Fibroblast of skin of scalp (primary cell): ENCODE measurements around the gene ORM1.
A peak's percentile ranks its signal among the peaks of the same experiment; 100 is the strongest.

ENCODE experiments used
- DNase-seq: peaks from one replicate; pipeline ENCODE4 v3.0.0-alpha.2; 2013

Gene ORM1

DNA sequence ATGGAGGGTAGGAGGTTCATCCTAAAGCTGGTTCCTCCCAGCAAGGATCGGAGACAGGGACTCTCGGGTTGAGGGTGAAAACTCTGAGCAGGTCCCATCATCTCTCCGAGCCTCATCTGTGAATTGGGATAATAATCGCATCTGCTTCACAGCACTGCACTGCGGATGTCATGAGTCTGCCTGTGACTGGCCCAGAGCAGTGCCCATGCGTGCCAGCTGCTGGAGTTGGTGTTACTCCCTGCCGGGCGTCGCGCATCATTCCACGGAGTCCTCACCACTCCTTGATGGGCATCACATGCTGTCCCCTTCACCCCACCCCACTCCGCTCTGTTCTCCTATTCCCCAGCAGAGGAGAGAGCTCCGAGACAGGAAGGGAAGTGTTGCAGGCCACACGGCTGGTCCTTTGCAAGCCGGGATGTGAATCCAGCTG lies 35.1 kb upstream of the ORM1 start:
- no peak for DNase-seq

DNA sequence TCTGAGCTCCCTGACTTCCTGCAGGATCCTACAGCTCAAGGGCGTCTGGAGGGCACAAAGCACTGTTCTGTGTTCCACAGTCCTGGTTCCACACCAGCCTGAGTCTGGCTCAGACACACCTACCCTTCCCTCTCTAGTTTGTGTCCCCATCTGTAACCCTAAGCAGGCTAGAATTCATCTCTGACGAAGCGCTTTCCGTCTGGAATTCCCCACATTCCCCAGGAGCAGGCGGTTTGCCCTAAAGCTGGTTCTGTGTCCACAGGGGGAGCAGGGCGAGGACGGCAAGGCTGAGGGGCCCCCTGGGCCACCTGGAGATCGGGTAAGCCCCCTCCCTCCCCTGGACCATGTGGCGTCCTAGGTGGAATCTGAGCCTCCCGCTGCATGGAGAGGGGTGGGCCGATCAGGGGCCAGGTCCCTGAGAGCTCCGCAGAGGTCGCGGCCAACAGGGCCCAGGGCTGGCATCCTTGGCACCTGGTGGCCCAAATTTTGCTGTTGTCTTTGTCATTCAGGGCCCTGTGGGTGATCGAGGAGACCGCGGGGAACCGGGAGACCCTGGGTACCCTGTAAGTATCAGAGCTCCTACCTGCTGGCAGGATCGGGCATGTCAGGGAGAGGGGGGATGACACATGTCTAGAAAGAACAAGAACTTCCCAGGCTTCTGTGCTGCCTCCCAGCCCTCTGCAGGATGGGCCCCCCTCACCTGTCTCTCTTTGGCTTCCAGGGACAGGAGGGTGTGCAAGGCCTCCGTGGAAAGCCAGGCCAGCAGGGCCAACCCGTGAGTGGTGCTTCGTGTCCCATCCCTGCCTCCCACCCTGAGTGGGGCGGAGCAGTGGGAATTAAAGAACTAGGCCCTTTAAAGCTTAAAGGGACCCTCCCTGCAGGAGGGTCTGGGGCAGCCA lies 34.5 kb upstream of the ORM1 start:
- peak; percentile 83 for DNase-seq

- no peak for DNase-seq
Observed at GRCh38 chr9:114289106-114289505, 33.8 kb upstream of the ORM1 start.

GRCh38 chr9:114289571-114290481 lies 33.1 kb upstream of the ORM1 start:
- DNase-seq, result no peak

DNA sequence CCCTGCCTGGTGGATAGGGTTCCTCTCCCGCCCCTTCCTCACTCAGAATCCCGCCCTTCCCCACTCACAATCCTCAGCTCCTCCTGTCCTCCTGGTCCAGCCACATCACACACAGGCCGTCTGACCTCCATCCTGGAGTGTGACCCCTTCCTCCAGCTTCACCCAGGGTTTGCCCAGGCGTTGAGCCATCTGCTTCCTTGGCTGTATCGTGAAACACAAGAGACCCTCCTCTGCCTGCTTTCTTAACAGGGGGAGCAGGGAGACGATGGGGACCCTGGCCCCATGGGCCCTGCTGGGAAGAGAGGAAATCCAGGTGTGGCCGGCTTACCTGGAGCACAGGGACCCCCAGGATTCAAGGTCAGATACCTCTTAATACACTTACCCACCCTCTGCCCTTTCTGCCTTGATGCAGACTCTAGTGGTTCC lies 32.3 kb upstream of the ORM1 start:
- DNase-seq, result no peak

DNA sequence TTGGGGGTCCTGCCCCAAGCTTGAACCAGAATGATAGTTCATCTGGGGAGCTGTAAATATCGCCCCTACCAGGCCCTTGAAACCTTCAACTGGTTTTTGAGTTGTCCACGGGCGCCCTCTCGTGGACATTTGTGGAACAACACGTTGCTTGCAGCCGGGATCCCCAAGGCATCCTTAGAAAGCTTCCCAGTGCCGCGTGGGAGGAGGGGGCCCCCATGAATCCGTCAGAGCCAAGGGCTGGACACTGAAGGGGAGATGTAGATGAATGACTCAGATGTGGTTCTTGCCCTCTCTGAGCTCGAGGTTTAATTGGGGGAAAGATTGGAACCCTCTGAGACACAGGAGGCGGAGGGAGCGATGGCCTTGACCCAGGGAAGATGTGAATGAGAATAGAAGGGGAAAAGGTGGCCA lies 31.8 kb upstream of the ORM1 start:
- peak; percentile 73 for DNase-seq

- DNase-seq, result no peak
Observed at GRCh38 chr9:114291886-114292590, 30.9 kb upstream of the ORM1 start.

GRCh38 chr9:114294664-114295063 lies 28.2 kb upstream of the ORM1 start:
- DNase-seq, result no peak

GRCh38 chr9:114296338-114296737 lies 26.6 kb upstream of the ORM1 start:
- no peak for DNase-seq

GRCh38 chr9:114299286-114300152 lies 23.4 kb upstream of the ORM1 start:
- DNase-seq, result no peak

- no peak for DNase-seq
Observed at GRCh38 chr9:114300153-114300845, 22.6 kb upstream of the ORM1 start.

- DNase-seq, result no peak
Observed at GRCh38 chr9:114300846-114301797, 21.8 kb upstream of the ORM1 start.

DNA sequence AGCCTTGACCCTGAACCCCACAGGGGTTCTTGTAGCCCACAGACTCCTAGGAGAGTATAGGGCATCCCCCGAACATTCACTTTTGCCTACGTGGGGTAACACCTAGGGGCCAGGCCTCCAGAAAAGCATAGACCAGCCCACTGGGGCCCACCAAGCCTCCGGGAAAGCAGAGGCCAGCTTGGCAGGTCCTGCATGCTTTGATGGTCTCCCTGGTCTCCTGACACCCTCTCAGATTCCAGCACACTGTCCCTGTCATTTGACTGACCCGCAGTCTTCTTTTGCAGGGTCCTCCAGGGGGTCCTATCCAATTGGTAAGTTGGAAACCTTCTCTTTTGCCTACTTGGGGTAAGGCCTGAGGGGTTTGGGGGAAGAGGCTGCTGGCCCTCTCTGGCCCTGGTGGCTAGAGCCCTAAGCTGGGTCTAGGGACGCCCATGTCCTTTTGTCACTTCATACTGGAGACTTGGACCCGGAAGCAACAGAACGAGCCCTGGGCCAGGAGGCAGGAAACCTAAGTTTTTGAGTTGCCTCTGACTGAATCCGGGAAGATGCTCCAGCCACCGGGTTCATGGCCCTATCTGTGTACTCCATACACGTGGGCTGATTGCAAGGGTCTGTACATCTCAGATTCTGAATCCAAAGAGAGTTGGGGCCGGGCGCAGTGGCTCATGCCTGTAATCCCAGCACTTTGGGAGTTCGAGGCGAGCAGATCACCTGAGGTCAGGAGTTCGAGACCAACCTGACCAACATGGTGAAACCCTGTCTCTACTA lies 20.9 kb upstream of the ORM1 start:
- no peak for DNase-seq

DNA sequence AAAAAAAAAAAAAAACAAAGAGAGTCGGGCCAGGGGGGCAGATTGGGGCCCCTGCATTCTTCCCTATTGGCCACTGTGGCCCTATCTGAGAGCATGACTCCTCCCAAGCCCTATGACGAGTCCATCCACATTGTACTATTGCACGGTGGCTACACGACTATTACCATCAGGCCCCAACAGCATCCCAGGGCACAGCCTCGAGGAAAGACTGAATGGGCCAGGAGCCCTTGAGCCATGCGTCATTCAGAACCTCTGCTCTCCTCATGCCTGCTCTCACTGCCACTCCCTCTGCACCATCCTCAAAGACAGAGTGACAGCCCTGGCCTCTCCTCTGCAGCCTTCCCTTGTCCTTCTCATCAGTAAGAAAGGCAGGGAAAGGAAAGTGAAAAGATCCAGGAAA lies 20.2 kb upstream of the ORM1 start:
- no peak for DNase-seq

DNA sequence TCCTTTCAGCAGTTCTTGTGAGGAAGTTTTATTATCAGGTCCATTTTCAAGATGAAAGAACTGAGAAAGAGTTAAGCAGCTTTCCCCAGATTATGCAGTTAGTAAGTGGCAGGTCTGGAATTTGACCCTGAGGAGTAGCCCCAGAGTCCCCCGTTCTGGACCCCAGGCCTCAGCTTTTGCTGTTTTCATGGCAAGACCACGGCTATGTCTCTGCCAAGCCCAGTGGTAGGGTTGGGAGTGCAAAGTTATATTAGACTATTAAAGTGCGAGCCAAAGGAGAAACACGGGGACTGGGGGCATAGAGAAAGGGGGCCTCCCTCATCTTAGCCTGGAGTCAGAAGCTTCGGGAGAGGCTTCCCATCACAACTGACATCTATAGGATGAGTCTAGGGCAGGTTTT lies 19.3 kb upstream of the ORM1 start:
- no peak for DNase-seq

- peak; percentile 24 for DNase-seq
Observed at GRCh38 chr9:114303977-114304376, 18.9 kb upstream of the ORM1 start.

GRCh38 chr9:114304416-114305188 lies 18.3 kb upstream of the ORM1 start:
- no peak for DNase-seq

GRCh38 chr9:114307899-114308267 lies 15.0 kb upstream of the ORM1 start:
- DNase-seq, result no peak
